ENCODE data around the gene OGT. TPM values are rescaled to one million over a fixed set of nuclear protein-coding genes. Genes with fewer than 3 reads are reported as not detected.

OGT gene
- total and polyA plus RNA-seq, 2 donors (not counting 1 experiment from before 2014, with no cell fraction given): 106 to 115 TPM

DNA sequence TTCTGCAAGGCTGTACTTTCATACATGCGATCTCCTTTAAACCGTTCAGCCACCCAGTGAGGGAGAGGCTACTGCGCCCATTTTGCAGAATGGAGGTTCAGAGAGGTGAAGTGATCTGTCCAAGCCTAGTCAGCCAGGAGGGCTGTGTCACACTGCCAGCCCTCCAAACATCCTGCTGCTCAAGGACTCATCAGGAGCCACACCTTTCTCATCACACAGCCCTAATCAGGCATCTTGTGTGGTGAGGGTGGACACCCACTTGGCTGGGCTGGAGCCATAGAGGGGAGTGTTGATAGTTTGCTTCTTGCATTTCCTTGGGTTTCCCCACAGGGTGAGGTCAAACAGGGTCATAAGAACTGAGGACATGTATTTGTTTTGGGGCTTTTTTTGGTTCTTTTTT is 90.8 kb downstream of the OGT start:
- Histone ChIP-seq H3K4me3 (replicated peaks in 1 of 4; ENCODE audit: control extremely low read depth in 1 of 4, insufficient read depth in 1 of 4, low read depth in 3 of 4, low read length in 4 of 4) (no peak overlapping the region), H3K4me1 (ENCODE audit: control insufficient read depth, extremely low read depth, insufficient read depth, low read length) (peaks cover 3% of the 10 kb centered on the region), H3K79me2 (ENCODE audit: control insufficient read depth, insufficient read depth, low read length) (no peaks in the 10 kb centered on the region), H3K27ac (ENCODE audit: insufficient read depth, low read length) (no peak overlapping the region), H3K36me3 (ENCODE audit: control insufficient read depth, insufficient read depth, low read length) (no peaks in the 10 kb centered on the region), H3K9me3 (ENCODE audit: control insufficient read depth, insufficient read depth, low read depth, low read length) (no peaks in the 10 kb centered on the region), H4K20me1 (ENCODE audit: control insufficient read depth, extremely low read depth, insufficient read depth, low read length) (no peaks in the 10 kb centered on the region), H3K27me3 (ENCODE audit: control insufficient read depth, insufficient read depth, low read length) (no peaks in the 10 kb centered on the region), H2AFZ (ENCODE audit: low read length) (no peak overlapping the region), H3K9ac (ENCODE audit: insufficient read depth, low read length) (no peak overlapping the region), H3K4me2 (ENCODE audit: extremely low read depth, insufficient read depth, low read length) (no peak overlapping the region)
- no peak for DNase-seq (ENCODE audit: low read depth in 2 of 2)
- TF ChIP-seq EZH2 (IDR thresholded peaks at IDR 0.05; ENCODE audit: low read length, missing control alignments): no peak
- TF ChIP-seq, protein P1, sequence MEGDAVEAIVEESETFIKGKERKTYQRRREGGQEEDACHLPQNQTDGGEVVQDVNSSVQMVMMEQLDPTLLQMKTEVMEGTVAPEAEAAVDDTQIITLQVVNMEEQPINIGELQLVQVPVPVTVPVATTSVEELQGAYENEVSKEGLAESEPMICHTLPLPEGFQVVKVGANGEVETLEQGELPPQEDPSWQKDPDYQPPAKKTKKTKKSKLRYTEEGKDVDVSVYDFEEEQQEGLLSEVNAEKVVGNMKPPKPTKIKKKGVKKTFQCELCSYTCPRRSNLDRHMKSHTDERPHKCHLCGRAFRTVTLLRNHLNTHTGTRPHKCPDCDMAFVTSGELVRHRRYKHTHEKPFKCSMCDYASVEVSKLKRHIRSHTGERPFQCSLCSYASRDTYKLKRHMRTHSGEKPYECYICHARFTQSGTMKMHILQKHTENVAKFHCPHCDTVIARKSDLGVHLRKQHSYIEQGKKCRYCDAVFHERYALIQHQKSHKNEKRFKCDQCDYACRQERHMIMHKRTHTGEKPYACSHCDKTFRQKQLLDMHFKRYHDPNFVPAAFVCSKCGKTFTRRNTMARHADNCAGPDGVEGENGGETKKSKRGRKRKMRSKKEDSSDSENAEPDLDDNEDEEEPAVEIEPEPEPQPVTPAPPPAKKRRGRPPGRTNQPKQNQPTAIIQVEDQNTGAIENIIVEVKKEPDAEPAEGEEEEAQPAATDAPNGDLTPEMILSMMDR (conservative IDR thresholded peaks at IDR 0.05 in 1 of 2, IDR thresholded peaks at IDR 0.05 in 1 of 2; ENCODE audit: low read depth in 1 of 2, low read length in 2 of 2): no peak

DNA sequence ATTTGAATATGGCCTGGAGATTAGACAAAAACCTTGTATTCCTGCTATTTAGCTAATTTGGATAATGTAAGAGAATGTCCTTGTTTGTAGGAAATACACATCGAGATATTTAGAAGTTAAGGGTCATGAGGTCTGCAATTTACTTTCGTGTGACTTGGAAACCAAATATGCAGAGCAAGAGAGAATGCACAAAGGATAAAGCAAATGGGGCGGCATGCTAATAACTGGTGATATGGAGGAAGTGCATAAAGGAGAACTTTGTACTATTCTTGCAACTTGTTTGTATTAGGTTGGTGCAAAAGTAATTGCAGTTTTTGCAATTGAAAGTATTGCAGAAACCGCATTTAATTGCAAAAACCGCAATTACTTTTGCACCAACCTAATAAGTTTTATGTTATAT is 92.6 kb downstream of the OGT start:
- peaks cover 3% of the 10 kb centered on the region for H3K4me1 ChIP-seq (ENCODE audit: control insufficient read depth, extremely low read depth, insufficient read depth, low read length)
- no peak overlapping the region for H3K27ac ChIP-seq (ENCODE audit: insufficient read depth, low read length)
- DNase-seq (ENCODE audit: low read depth in 2 of 2): no peak
- H3K9ac ChIP-seq (ENCODE audit: insufficient read depth, low read length): no peak overlapping the region
- H4K20me1 ChIP-seq (ENCODE audit: control insufficient read depth, extremely low read depth, insufficient read depth, low read length): no peaks in the 10 kb centered on the region
- H2AFZ ChIP-seq (ENCODE audit: low read length): no peak overlapping the region
- H3K4me2 ChIP-seq (ENCODE audit: extremely low read depth, insufficient read depth, low read length): no peak overlapping the region
- TF ChIP-seq EZH2 (IDR thresholded peaks at IDR 0.05; ENCODE audit: low read length, missing control alignments): no peak
- TF ChIP-seq, protein P1 (conservative IDR thresholded peaks at IDR 0.05 in 1 of 2, IDR thresholded peaks at IDR 0.05 in 1 of 2; ENCODE audit: low read depth in 1 of 2, low read length in 2 of 2): no peak
- H3K79me2 ChIP-seq (ENCODE audit: control insufficient read depth, insufficient read depth, low read length): no peaks in the 10 kb centered on the region
- H3K27me3 ChIP-seq (ENCODE audit: control insufficient read depth, insufficient read depth, low read length): no peaks in the 10 kb centered on the region
- H3K36me3 ChIP-seq (ENCODE audit: control insufficient read depth, insufficient read depth, low read length): no peaks in the 10 kb centered on the region
- no peaks in the 10 kb centered on the region for H3K9me3 ChIP-seq (ENCODE audit: control insufficient read depth, insufficient read depth, low read depth, low read length)
- H3K4me3 ChIP-seq (replicated peaks in 1 of 4; ENCODE audit: control extremely low read depth in 1 of 4, insufficient read depth in 1 of 4, low read depth in 3 of 4, low read length in 4 of 4): no peak overlapping the region

Other genes starting within 250 kb of the OGT start
- 316 and 355 TPM in 2 replicates for gene NONO, start 249.5 kb upstream of the OGT start, total RNA-seq
- gene NONO, start 249.5 kb upstream of the OGT start, polyA plus RNA-seq: 165 and 291 TPM in 2 replicates
- gene ITGB1BP2, start 231.4 kb upstream of the OGT start, total RNA-seq: 0.51 and 0.66 TPM in 2 replicates
- gene ITGB1BP2, start 231.4 kb upstream of the OGT start, polyA plus RNA-seq: 0.62 and 1.8 TPM in 2 replicates
- 45.2 and 49.0 TPM in 2 replicates for gene TAF1, start 166.7 kb upstream of the OGT start, total RNA-seq
- gene TAF1, start 166.7 kb upstream of the OGT start, polyA plus RNA-seq: 15.4 and 19.3 TPM in 2 replicates
- 2.3 and 2.8 TPM in 2 replicates for gene GCNA, start 45.3 kb downstream of the OGT start, total RNA-seq
- gene GCNA, start 45.3 kb downstream of the OGT start, polyA plus RNA-seq: 0.52 and 0.74 TPM in 2 replicates
- not detected in 2 replicates for gene CXCR3, start 85.4 kb downstream of the OGT start, total RNA-seq
- not detected in 2 replicates for gene CXCR3, start 85.4 kb downstream of the OGT start, polyA plus RNA-seq
- gene CXorf49, start 185.2 kb downstream of the OGT start, total RNA-seq: not detected in 2 replicates
- gene CXorf49, start 185.2 kb downstream of the OGT start, polyA plus RNA-seq: not detected in 2 replicates
- gene CXorf49B, start 230.2 kb downstream of the OGT start, total RNA-seq: not detected in 2 replicates
- gene CXorf49B, start 230.2 kb downstream of the OGT start, polyA plus RNA-seq: not detected in 2 replicates